Hepatocyte (in vitro differentiated cells): ENCODE results near the gene MYBPC1.

Experiments used
- CTCF ChIP-seq: fragments of 200-600 bp; sonication (generic); IDR thresholded peaks from 2 replicates; pipeline ENCODE4 v1.5.1; 2016; ENCODE audit warnings: antibody characterized with exemption, mild to moderate bottlenecking; ENCODE audit not compliant: poor library complexity
- EZH2 ChIP-seq: fragments of 200-600 bp; sonication (generic); IDR thresholded peaks from 2 replicates; pipeline ENCODE4 v1.6.1; 2016; ENCODE audit warnings: antibody characterized with exemption, mild to moderate bottlenecking, borderline replicate concordance
- EZH2phosphoT487 ChIP-seq: fragments of 200-600 bp; sonication (generic); IDR thresholded peaks from one replicate; pipeline ENCODE4 v1.6.1; 2018; ENCODE audit warnings: antibody characterized with exemption, mild to moderate bottlenecking, low read depth, moderate library complexity; ENCODE audit not compliant: unreplicated experiment, severe bottlenecking

GRCh38 chr12:101653503-101653902 is 58.7 kb downstream of the MYBPC1 start:
- no peak for TF ChIP-seq EZH2phosphoT487
- TF ChIP-seq CTCF, result no peak
- no peak for TF ChIP-seq EZH2
